OCI-LY7 (cell line): ENCODE data around the gene LRRC4C. TPM values are rescaled to one million over a fixed set of nuclear protein-coding genes. Genes with fewer than 3 reads are reported as not detected.

Experiments
- BruUV-seq: library from RNA; stranded (reverse); fragments of 400-500 nt; replicated peaks from 2 replicates; lab custom pipeline; 2021; lab: Mats Ljungman, UMichigan
- CTCF ChIA-PET: fragments of 300-600 bp; sonication (Branson Sonifier 250); formaldehyde crosslinking; loops from one replicate; lab custom pipeline; 2022; ENCODE audit warnings: antibody characterized with exemption; ENCODE audit not compliant: unreplicated experiment; lab: Charles Lee
- POLR2A ChIA-PET: fragments of 300-600 bp; sonication (Branson Sonifier 250); formaldehyde crosslinking; loops from one replicate; lab custom pipeline; 2022; ENCODE audit warnings: antibody characterized with exemption; lab: Charles Lee
- DNase-seq: peaks from one replicate; pipeline ENCODE4 v3.0.0-alpha.2; 2015; ENCODE audit warnings: low spot score
- H2AFZ ChIP-seq: fragments of 200-600 bp; sonication (generic), shearing (Covaris generic); 2 replicates; pipeline ENCODE4 v1.6.1; 2014; ENCODE audit warnings: mild to moderate bottlenecking, antibody characterized with exemption, low read length, moderate library complexity
- H3K27ac ChIP-seq: fragments of 200-600 bp; sonication (generic); 2 replicates; pipeline ENCODE4 v1.5.1; 2014; ENCODE audit warnings: mixed run types, low read depth, mild to moderate bottlenecking, moderate library complexity, low read length, inconsistent platforms; ENCODE audit not compliant: poor library complexity, severe bottlenecking
- H3K36me3 ChIP-seq: fragments of 200-600 bp; sonication (generic); 2 replicates; pipeline ENCODE4 v1.6.1; 2014; ENCODE audit warnings: mild to moderate bottlenecking, antibody characterized with exemption, low read length, moderate library complexity, mixed read lengths; ENCODE audit not compliant: insufficient read depth
- H3K4me1 ChIP-seq: fragments of 200-600 bp; sonication (generic); 2 replicates; pipeline ENCODE4 v1.5.1; 2014; ENCODE audit warnings: mild to moderate bottlenecking, low read length; ENCODE audit not compliant: insufficient read depth, poor library complexity, severe bottlenecking
- H3K4me2 ChIP-seq: fragments of 200-600 bp; sonication (generic); 2 replicates; pipeline ENCODE4 v1.6.1; 2014; ENCODE audit warnings: mild to moderate bottlenecking, low read length
- H3K4me3 ChIP-seq: fragments of 200-600 bp; sonication (generic); 2 replicates; pipeline ENCODE4 v1.5.1; 2014; ENCODE audit warnings: mild to moderate bottlenecking, low read depth, low read length; ENCODE audit not compliant: poor library complexity, severe bottlenecking
- H3K79me2 ChIP-seq: fragments of 200-600 bp; sonication (generic); 2 replicates; pipeline ENCODE4 v1.6.1; 2016; ENCODE audit warnings: low read depth, mild to moderate bottlenecking, low read length, moderate library complexity, mixed read lengths; ENCODE audit not compliant: insufficient read depth
- H3K9me2 ChIP-seq: fragments of 200-600 bp; sonication (generic); 2 replicates; pipeline ENCODE4 v1.6.1; 2016; ENCODE audit warnings: mild to moderate bottlenecking, low read length, mixed read lengths; ENCODE audit not compliant: insufficient read depth
- H3K9me3 ChIP-seq: fragments of 200-600 bp; sonication (generic); 2 replicates; pipeline ENCODE4 v1.6.1; 2014; ENCODE audit warnings: mild to moderate bottlenecking, mixed run types, low read length, mixed read lengths
- H4K20me1 ChIP-seq: fragments of 200-600 bp; sonication (generic); 2 replicates; pipeline ENCODE4 v1.6.1; 2014; ENCODE audit warnings: mild to moderate bottlenecking, antibody characterized with exemption, low read length, moderate library complexity, mixed read lengths; ENCODE audit not compliant: insufficient read depth
- EZH2phosphoT487 ChIP-seq: fragments of 200-600 bp; sonication (generic); IDR thresholded peaks from 2 replicates; pipeline ENCODE4 v1.6.1; 2018; ENCODE audit warnings: low read depth, borderline replicate concordance, mild to moderate bottlenecking, mixed run types, antibody characterized with exemption, low read length, moderate library complexity, mixed read lengths
- intact Hi-C: fragments of 100-400 bp; cut with micrococcal nuclease; formaldehyde crosslinking; loops from one replicate; pipeline ENCODE4 v1.10.0; 2022; ENCODE audit not compliant: unreplicated experiment
- total RNA-seq, 2 experiments: library from RNA; depleted of rRNA in 1 of 2; stranded (reverse); fragments of >200 nt in 1 of 2; shearing (Covaris generic) in 1 of 2; gene quantifications; 2 replicates each; pipeline ENCODE4 v1.2.3, GENCODE V29; 2014 to 2022
- TF ChIP-seq, protein P1 (sequence below): fragments of 200-600 bp; sonication (generic); conservative IDR thresholded peaks from 2 replicates; pipeline ENCODE4 v1.5.1; 2014; ENCODE audit warnings: mild to moderate bottlenecking, antibody characterized with exemption, low read length, moderate library complexity, mixed read lengths

The LRRC4C gene
- total RNA-seq, 2 experiments from 2014 or later: not detected

DNA sequence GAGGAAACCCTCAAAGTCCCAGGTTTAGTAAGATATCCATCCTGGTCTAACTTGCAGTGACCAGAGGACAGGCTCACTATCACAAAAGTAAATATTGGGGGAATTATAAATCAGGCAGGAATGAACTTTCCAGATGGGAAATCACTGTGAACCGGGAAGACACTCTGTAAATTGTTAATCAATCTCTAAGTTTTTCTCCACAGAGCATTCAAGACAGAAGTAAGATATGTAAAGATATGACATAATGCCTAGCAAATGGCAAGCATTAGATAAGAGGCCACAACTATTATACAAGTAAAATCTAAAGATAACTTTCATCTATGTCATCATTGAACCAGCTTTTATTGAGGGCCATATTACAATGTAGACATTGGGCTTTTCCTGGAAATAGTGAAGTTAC lies 35.3 kb upstream of the LRRC4C start:
- H3K36me3 ChIP-seq: no peaks in the 10 kb centered on the region
- no peaks in the 10 kb centered on the region for H3K79me2 ChIP-seq
- no peak overlapping the region for H2AFZ ChIP-seq
- CTCF ChIA-PET: no interaction called here
- H3K9me3 ChIP-seq: no peaks in the 10 kb centered on the region
- BruUV-seq: no TSS peak
- H4K20me1 ChIP-seq: no peaks in the 10 kb centered on the region
- no peak overlapping the region for H3K4me2 ChIP-seq
- no peak overlapping the region for H3K4me3 ChIP-seq
- no peaks in the 10 kb centered on the region for H3K9me2 ChIP-seq
- no peak overlapping the region for H3K27ac ChIP-seq
- DNase-seq: no peak
- no peaks in the 10 kb centered on the region for H3K4me1 ChIP-seq
- TF ChIP-seq EZH2phosphoT487: no peak
- intact Hi-C loops: no loop called here
- POLR2A ChIA-PET: no interaction called here

DNA sequence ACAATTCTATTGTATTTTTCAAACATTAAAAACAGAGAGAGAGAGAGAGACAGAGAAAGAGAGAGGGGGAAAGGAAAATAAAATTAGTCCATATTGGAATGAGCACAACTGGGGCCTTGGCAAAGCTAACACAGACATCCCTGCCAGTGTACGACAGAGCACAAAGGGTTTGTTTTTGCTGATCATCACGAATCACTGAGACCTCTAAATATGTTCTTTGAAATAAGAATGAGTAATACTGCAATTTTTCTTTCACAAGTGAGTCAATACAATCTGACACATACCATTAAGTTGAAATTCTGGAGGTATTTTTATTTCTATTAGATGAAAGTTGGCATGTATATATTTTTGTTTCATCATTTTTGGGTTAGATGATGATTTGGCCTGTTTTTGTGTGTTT lies 27.0 kb upstream of the LRRC4C start:
- Histone ChIP-seq H4K20me1 (no peaks in the 10 kb centered on the region), H2AFZ (no peak overlapping the region), H3K36me3 (no peaks in the 10 kb centered on the region), H3K27ac (no peak overlapping the region), H3K9me2 (no peaks in the 10 kb centered on the region), H3K9me3 (no peaks in the 10 kb centered on the region), H3K4me3 (no peak overlapping the region), H3K4me1 (no peaks in the 10 kb centered on the region), H3K4me2 (no peak overlapping the region), H3K79me2 (no peaks in the 10 kb centered on the region)
- no peak for TF ChIP-seq EZH2phosphoT487
- TF ChIP-seq, protein P1, sequence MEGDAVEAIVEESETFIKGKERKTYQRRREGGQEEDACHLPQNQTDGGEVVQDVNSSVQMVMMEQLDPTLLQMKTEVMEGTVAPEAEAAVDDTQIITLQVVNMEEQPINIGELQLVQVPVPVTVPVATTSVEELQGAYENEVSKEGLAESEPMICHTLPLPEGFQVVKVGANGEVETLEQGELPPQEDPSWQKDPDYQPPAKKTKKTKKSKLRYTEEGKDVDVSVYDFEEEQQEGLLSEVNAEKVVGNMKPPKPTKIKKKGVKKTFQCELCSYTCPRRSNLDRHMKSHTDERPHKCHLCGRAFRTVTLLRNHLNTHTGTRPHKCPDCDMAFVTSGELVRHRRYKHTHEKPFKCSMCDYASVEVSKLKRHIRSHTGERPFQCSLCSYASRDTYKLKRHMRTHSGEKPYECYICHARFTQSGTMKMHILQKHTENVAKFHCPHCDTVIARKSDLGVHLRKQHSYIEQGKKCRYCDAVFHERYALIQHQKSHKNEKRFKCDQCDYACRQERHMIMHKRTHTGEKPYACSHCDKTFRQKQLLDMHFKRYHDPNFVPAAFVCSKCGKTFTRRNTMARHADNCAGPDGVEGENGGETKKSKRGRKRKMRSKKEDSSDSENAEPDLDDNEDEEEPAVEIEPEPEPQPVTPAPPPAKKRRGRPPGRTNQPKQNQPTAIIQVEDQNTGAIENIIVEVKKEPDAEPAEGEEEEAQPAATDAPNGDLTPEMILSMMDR: no peak
- POLR2A ChIA-PET: no interaction called here
- no TSS peak for BruUV-seq
- intact Hi-C loops: no loop called here
- DNase-seq: no peak
- CTCF ChIA-PET: no interaction called here

DNA sequence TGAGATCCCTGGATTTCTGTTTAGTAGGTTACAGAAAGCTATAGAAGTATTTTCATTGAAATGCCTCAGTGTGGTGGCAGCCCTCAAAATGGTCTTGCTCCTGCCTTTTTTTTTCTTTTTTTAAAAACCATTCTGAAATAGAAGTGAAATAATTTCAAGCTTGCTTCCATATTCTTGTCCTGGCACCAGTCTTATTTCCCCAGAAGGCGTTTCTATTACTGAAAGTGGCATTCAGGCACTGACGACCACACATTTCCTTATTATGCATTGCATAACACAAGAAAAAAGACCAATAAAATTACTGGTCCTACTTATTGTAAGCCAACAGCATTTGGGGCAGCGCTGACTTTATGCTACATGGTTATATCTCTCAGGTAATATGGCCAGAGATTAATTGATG lies 24.5 kb upstream of the LRRC4C start:
- no peaks in the 10 kb centered on the region for H3K36me3 ChIP-seq
- H3K4me1 ChIP-seq: no peaks in the 10 kb centered on the region
- POLR2A ChIA-PET: no interaction called here
- no peak for DNase-seq
- no peak overlapping the region for H2AFZ ChIP-seq
- H3K4me3 ChIP-seq: no peak overlapping the region
- H3K27ac ChIP-seq: no peak overlapping the region
- intact Hi-C loops: no loop called here
- TF ChIP-seq, protein P1: no peak
- no peak for TF ChIP-seq EZH2phosphoT487
- no peaks in the 10 kb centered on the region for H3K9me2 ChIP-seq
- no peaks in the 10 kb centered on the region for H3K79me2 ChIP-seq
- CTCF ChIA-PET: no interaction called here
- H4K20me1 ChIP-seq: no peaks in the 10 kb centered on the region
- H3K4me2 ChIP-seq: no peak overlapping the region
- no peaks in the 10 kb centered on the region for H3K9me3 ChIP-seq
- no TSS peak for BruUV-seq
